ENCODE data around the gene IL1RL1.

The IL1RL1 gene

GRCh38 chr2:102337012-102337411, 25.6 kb downstream of the IL1RL1 start:
- DNase-seq, result no peak

GRCh38 chr2:102337481-102338386, 26.4 kb downstream of the IL1RL1 start:
- DNase-seq, result no peak

- DNase-seq, result no peak
Observed at GRCh38 chr2:102340778-102341177, 29.4 kb downstream of the IL1RL1 start.

GRCh38 chr2:102342888-102343287, 31.5 kb downstream of the IL1RL1 start:
- DNase-seq, result peak; percentile 43

DNA sequence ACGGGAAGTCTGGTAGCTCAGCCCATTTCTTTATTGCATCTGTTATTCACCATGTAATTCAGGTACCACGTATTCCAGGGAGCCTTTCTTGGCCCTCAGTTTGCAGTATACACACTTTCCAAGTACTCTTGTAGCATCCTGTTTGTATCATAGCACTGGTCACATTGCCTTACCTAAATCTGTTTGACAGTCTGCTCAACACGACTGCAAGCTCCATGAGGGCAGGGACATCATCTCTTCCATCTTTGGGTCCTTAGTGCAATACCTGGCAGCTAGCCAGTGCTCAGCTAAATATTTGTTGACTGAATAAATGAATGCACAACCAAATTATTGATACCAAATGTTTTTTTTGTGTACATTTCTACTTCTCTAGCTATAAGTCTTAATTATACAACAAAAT, 33.0 kb downstream of the IL1RL1 start:
- no peak for DNase-seq

GRCh38 chr2:102345329-102345920, 34.1 kb downstream of the IL1RL1 start:
- no peak for DNase-seq

GRCh38 chr2:102346381-102347130, 35.2 kb downstream of the IL1RL1 start:
- no peak for DNase-seq

- DNase-seq, result no peak
Observed at GRCh38 chr2:102350137-102350793, 38.9 kb downstream of the IL1RL1 start.

- peak; percentile 82 for DNase-seq
Observed at GRCh38 chr2:102355526-102356380, 44.4 kb downstream of the IL1RL1 start, which contains the start of gene IL18R1. Gene IL18R1 (plus strand): TSS chr2:102355796. CDS start chr2:102362661, 6,865 bp downstream.

- DNase-seq, result no peak
Observed at GRCh38 chr2:102356381-102356712, 45.0 kb downstream of the IL1RL1 start.

DNA sequence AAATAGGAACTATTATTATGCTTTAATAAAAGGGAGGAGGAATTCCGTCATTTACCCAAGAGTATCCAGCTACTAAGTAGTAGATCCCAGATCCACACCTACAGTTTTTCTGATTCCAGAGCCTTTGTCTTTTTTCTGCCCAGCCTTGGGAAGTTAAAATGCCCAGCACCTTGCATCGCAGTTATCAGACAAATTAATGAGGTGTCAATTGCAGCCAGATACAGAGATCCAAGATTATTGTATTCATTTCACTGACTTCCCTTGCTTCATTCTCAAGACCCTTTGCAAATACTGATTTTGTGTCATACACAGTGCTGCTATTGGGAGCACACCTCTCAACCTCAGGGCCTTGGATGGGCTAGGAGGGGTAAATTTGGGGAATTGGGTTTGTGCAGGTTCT, 45.4 kb downstream of the IL1RL1 start:
- no peak for DNase-seq

DNA sequence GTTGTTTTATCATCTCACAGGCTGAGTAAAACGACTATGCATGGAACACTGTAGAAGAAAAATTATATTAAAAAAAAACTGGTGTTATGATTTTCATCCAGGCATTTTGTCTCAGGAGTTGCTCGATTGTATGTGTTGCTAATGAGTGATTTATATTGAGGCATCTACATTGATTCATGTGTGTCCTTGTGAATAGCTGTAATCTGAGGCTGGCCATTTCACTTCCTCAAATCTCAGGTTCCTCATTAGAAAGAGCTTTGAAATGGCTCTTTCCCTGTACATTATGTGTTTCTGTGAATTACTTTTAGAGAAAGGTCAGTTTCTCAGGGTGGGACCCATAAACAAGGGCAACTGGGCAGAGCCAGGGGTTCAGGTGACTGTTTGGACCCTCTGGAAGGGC, 46.6 kb downstream of the IL1RL1 start:
- no peak for DNase-seq

GRCh38 chr2:102358496-102358895, 47.1 kb downstream of the IL1RL1 start:
- DNase-seq, result no peak

DNA sequence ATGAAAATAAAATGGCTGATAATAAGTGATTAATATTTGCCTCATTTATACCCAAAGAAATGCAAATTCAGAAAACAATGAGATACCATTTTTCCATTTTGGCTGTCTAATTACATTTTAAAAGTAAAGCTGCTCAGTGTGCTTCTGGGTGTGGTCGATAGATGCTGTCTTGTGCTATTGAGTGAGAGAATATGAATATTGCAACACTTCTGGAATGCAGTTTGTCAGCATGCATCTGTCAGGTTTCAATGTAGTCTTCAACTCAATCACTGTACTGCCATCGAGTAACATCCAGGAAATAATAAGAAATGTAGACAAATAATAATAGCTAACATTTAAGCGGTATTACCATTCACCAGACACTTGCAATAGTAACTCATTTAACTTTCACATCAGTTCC, 48.2 kb downstream of the IL1RL1 start:
- DNase-seq, result no peak

GRCh38 chr2:102361632-102362241, 50.4 kb downstream of the IL1RL1 start:
- DNase-seq, result no peak

DNA sequence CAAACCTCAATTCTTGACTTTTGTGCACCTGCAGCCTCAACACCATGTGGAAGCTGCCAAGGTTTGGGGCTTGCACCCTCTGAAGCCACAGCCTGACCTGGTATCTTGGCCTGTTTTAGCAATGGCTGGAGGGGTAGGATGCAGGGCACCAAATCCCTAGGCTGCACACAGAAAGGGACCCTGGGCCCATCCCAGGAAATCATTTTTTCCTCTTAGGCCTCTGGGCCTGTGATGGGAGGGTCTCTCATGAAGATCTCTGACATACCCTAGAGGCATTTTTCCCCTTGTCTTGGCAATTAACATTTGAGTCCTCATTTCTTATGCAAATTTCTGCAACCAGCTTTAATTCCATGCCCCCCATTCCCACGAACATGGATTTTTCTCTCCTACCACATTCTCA, 54.4 kb downstream of the IL1RL1 start:
- no peak for DNase-seq

DNA sequence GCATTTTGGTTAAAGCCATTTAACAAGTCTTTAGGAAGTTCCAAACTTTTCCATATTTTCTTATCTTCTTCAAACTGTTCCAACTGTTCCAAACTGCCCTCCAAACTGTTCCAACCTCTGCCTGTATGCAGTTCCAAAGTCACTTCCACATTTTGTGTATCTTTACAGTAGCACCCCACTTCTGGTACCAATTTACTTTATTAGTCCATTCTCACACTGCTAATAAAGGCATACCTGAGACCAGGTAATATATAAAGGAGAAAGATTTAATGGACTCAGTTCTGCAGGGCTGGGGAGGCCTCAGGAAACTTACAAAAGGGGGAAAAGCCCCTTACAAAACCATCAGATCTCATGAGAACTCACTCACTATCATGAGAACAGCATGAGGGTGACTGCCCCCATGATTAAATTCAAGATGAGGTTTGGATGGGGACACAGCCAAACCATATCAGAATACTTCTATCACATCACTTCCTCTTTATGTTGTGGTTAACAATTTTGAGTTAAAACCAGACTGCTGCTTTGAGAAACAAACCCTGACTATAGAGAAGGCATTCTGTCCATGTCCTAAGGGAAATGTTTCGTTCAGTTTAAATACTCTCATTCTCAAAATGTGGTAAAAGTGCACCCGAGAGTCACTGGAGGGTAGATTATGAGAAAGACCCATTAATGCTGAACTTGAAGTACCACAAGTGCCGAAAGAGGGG, 55.2 kb downstream of the IL1RL1 start:
- no peak for DNase-seq

GRCh38 chr2:102367331-102367971, 56.1 kb downstream of the IL1RL1 start:
- no peak for DNase-seq

- DNase-seq, result no peak
Observed at GRCh38 chr2:102368461-102369109, 57.2 kb downstream of the IL1RL1 start.

DNA sequence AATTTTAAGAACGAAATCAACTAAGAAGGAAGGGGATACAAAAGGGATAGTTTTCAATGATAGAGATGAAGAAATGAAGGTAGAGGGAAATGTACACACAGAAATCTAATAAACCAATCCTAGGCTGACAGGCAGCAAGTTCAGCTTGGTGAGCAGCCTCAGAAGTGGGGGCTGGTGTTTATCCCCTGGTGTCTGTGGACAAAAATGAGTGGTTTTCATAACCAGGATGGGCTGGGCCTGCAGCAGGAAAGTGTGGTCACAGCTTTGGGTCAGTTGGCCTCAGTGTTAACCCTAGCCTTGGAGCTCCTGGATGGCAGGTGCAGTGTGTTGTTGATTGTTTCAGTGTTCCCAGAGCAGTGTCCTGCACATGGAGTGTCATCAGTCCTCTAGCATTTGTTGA, 58.5 kb downstream of the IL1RL1 start:
- DNase-seq, result no peak

All from left hindlimb (tissue), 1 donor.